HG03469 (cell line): ENCODE data around the gene IL1R2.

Source experiments
- ATAC-seq: cut with Tn5 transposase; IDR thresholded peaks from one replicate; pipeline ENCODE4 v1.9.1; 2021; ENCODE audit warnings: mild to moderate bottlenecking, moderate library complexity, moderate number of reproducible peaks; ENCODE audit not compliant: unreplicated experiment

The IL1R2 gene

GRCh38 chr2:101991721-101992145 lies at the start of gene IL1R2:
Gene IL1R2 (plus strand): TSS chr2:101991960. CDS start chr2:102008576, 16,616 bp downstream.
- no peak for ATAC-seq

GRCh38 chr2:101942851-101943250 lies 48.9 kb upstream of the IL1R2 start:
- no peak for ATAC-seq

DNA sequence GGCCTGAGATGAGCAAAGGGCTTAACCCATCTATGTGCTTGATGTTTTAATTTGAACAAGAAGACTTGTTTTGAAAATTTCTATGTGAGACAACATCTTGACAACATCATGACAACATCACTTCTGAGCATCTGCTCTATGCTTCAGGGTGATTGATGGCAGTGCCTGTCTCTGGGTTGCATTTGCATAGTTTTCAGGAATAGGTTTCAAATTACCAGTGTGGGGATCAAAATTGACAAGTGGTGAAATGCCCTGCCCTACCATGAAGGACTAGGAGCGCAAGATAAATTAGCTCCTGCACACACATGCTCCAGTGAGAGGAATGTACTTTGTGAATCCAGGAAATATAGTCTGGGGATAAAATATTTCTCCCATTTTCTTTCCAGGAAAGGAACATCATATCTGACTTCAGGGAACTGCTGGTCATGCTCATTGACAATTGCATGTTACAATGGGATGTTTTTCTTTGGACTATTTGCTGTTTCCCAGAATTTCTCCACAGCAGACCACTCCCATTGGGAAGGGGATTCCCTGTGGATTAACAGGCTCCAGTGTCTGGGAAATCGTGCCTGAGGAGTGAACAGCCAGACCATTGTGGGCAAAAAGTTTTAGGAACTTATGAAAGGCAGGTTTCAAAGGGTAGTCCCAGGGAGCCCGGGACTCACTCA lies 45.3 kb upstream of the IL1R2 start:
- no peak for ATAC-seq

- no peak for ATAC-seq
Measured at GRCh38 chr2:101947374-101947773, 44.4 kb upstream of the IL1R2 start.

DNA sequence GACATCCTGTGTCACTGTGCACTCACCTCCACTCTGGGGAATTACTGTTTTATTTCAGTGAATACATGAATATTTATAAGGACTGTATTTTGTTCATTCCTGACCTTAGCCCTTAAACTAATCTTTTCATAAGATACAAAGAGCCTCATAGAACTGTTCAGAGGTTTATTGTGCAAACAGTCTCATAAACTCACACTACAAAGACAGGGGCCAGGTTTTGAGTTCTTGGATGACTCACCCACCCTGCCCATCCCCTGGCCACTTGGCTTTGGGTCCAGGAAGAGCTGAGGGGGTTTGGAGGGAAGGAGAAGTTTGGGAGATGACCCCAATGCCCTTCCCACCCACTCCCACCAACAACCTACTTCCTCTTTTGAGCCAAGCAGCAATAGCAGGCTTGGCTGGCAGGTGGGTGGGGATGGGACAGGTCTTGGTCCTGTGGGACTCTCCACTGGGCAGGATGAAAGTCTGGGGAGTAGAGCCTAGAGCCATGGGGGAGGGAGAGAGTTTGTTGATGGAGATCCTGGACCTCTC lies 43.1 kb upstream of the IL1R2 start:
- no peak for ATAC-seq

GRCh38 chr2:101949304-101949703 lies 42.5 kb upstream of the IL1R2 start:
- no peak for ATAC-seq

DNA sequence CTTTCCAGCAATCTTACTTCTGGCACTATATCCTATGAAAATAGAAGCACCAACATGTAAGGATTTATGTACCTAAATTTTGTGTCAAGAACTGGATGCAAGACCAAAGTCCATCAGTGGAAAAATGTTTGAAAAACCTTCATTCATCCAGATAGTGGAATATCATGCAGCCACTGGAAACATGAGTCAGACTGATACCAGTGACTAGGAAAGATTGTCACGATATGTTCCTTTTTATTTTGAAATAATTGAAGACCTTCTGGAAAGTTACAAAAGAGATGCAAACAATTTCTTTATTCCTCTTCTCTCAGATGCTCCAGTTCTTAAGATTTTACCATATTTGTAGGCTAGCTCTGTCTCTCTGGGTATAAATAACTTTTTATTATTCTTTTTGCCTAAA lies 40.5 kb upstream of the IL1R2 start:
- ATAC-seq: no peak

GRCh38 chr2:101952551-101952950 lies 39.2 kb upstream of the IL1R2 start:
- no peak for ATAC-seq

GRCh38 chr2:101956465-101957438 lies 35.0 kb upstream of the IL1R2 start:
- no peak for ATAC-seq

DNA sequence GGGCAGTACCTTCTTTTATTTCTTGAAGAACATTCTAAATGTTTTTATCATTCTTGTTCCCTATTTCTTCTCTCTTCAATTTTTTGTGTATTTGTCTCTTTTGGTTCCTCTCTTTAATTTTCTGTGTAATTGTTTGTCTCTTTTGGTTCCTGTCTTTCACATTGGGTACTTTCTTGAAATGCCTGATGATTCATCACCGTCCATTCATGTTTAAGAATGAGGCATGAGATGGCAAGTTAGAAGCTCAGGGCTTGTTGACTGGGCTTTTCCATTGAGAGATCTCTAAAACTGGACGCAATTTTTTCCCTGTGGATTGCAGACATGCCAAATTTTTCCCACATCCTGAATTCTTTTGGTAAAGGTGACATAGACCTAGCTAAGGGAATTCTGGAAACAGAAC lies 33.7 kb upstream of the IL1R2 start:
- ATAC-seq: no peak

GRCh38 chr2:101960819-101961337 lies 30.9 kb upstream of the IL1R2 start:
- ATAC-seq: no peak

DNA sequence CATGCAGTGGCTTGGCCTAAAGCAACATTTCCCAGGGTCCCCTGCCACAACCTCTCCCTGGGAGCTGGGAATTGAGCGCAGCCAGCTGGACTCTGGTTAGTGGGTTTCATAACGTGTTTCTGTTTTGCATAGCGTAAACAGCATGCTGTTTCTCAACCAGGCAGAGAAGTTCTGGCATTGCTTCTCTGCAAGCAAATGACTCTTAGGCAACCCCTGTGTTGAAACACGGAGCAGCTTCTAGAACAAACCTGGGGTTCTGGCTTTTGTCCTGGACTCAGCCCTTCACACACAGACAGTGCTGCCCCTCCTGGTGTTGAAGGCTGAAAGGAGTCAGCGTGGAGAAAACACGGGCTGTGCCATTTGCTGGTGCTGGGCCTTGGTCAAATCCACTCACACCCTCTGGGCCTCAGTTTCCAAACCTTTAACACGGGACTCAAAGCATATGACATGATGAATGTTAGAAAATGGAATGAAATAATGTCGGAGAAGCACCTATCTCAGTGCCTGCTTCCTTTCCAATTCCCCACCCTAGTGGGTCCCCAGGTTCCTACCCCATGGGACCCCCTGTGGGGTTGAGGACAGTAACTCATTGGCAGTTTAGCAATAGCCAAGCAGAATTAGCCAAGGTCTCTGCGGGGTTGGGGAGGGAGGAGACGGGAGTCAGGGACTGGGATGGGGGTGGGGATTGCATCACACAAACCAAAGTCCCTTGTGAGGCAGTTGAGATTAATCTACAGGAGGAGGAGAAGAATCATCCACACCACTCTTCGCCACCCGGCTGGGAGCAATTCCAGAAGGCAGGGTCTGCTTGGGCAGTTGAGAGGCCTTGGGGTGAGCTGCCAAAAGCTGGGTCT lies 30.2 kb upstream of the IL1R2 start:
- ATAC-seq: no peak

DNA sequence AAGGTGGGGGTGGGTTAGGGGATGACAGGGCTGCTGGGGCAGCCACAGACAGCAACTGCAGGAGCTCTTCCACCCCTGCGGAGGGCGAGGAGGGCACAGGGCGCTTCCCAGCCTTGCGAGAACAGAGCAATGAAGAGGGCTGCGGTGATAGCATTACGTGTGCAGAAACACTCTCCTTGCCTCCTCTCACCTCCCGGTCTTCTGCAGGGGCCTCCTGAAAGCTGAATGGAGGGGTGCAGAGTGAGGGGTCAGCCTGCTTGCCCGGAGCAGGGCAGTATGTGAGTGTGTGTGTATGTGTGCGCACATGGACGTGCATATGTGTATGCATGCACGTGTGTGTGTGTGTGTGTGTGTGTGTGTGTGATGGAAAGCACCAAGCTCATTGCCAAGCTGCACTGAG lies 29.5 kb upstream of the IL1R2 start:
- no peak for ATAC-seq

DNA sequence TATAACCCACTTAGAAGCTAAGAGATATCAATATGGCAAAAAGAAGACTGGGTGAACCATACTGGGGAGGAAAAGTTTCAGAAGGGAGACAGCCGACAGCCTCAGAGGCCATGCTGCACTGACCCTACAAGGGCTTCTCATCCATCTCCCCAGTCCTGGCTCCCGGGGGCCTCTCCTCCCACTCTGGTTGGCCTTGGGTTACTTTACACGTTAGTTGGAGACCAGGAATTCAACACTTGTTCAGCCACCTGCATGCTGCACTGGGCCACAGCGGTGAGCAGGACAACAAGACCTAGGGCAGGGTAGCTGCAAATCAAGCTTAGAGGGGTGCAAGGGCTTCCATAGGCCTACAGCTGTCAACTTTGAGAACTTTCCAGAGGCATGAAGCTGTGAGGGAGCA lies 28.6 kb upstream of the IL1R2 start:
- ATAC-seq: no peak

DNA sequence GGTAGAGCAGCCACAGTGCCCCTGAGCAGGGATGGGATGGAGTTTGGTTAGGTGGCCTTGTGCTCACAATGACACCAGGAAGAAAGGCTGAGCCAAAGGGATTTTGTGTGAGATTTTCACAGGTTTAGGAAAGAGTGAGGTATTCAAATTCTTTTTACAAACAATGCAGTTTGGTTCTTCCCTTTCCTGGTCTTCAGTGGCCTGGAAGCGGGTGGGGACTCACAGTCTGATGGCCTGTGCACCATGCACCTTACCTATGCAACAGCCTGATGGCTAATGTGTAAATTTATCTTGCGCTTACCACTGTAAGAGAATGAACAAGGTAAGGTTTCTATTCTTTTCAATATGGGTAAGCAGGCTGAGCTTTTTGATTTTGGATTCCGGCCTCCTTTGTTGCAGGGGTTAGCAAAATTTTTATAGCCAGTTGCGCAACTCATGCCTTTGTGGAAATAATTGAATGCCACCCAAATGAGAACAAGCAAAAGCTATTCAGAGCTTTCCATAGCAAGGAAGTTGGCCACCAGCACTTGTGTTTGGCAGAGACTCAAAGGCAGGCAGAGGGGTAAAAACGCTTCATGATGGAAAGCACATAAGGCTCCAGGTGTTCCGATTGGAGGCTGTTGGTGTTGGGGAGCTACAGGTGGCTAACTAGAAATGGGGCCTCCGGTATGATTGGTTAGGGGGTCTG lies 23.8 kb upstream of the IL1R2 start:
- ATAC-seq: no peak

- no peak for ATAC-seq
Measured at GRCh38 chr2:101969723-101970122, 22.0 kb upstream of the IL1R2 start.

DNA sequence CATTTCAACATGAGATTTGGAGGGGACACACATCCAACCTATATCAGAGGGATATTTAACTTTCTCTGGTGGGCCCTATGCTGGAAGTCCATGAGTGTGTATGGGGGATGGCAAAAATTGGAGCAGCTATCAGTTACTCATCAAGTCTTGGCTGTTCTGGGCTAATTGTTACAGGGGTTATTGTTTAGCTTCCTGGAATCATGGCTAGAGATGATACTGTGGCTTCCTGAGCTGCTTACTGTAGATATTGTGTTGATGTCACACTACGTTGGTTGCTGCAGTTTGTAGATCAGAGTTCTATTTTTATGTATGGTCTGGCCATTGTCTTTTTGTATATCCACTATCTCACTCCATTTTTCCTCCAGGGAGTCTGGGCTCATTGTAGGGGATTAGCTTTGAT lies 20.9 kb upstream of the IL1R2 start:
- ATAC-seq: no peak

DNA sequence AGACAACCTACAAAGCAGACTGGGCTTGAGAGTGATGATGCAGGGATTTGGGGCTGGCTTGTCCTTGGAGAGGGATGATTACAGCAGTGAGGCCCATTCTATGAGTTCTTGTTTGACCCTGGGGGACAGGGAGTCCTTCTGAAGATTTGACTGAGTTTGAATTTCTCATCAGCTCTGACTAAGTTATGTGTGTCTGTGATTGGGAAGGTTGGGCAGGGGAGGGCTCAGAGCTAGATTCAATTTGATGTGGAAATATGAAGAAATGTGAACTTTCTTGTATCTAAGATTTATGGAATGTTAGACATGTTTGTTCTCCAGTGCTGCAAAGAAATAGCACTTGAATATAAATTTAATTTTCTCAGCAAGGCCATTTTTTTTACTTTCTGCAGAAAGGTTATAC lies 19.9 kb upstream of the IL1R2 start:
- no peak for ATAC-seq

DNA sequence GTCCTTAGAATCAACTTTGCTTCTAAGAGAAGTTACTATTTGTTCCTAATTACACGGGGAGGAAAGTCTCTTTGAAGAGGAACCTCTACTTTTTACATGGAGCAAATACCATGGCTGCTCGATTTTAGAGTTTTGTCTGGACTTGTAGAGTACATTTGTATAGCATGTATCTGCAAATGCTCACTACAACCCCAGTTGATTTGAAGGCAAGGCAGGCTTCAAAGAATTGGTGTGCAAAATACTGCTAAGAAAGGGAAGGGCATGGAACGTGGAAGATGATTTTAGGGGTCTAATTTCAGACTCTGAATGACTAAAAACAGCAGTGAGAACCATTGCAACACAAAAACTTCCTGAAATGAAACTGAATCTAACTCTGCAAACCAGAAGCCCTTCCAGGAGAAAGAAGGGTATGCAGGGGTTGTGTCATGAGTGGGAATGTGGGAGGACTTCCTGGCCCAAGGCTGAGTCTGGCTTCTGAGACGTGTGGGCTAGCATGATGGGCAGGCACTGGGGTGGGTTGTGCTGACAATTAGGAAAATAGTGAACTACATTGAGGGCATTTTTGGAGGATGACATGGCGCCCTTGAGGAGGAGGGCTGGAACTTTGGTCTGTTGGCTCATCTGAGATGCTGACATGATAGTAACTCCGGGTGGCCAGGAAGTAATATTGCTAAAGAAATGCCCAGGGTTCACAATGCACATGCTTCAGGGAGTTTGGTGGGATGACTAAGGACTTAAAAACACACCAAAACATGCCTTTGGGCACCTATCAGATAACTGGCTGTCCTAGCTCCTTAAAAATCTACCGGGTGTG lies 18.9 kb upstream of the IL1R2 start:
- no peak for ATAC-seq
